HCT116 (cell line): ENCODE measurements around the gene POU2AF1. TPM values are rescaled to one million over a fixed set of nuclear protein-coding genes. Genes with fewer than 3 reads are reported as not detected.

Source experiments
- ATAC-seq: fragments of 200-7000 bp; cut with Tn5 transposase; 2 replicates; pipeline ENCODE4 v1.9.1; 2020; ENCODE audit warnings: mild to moderate bottlenecking, moderate library complexity
- BruUV-seq: library from RNA; stranded (reverse); fragments of 400-500 nt; replicated peaks from 2 replicates; lab custom pipeline; 2021; lab: Mats Ljungman, UMichigan
- CTCF ChIA-PET: fragments of 300-600 bp; sonication (Branson Sonifier 250); formaldehyde crosslinking; loops from one replicate; lab custom pipeline; 2021; ENCODE audit warnings: antibody characterized with exemption; lab: Charles Lee
- POLR2A ChIA-PET: fragments of 300-600, 350-600 bp; sonication (Branson Sonifier 250); formaldehyde crosslinking; loops from one replicate; lab custom pipeline; 2021; ENCODE audit warnings: antibody characterized with exemption; lab: Charles Lee
- RAD21 ChIA-PET, 2 experiments: fragments of 300-600 bp; sonication (Branson Sonifier 250); formaldehyde crosslinking; loops; one replicate each; lab custom pipeline; 2023; ENCODE audit warnings: low total read pairs in 2 of 2; ENCODE audit not compliant: uncharacterized antibody in 2 of 2, unreplicated experiment in 2 of 2, low non-redundant PET in 1 of 2; lab: Charles Lee
- DNase-seq: peaks from one replicate; pipeline ENCODE4 v3.0.0-alpha.2; 2010; ENCODE audit warnings: low read depth, low spot score
- H2AFZ ChIP-seq: fragments of 200-600 bp; shearing (Covaris generic), sonication (generic); 2 replicates; pipeline ENCODE4 v1.6.1; 2017; ENCODE audit warnings: low read depth, mixed run types, mixed read lengths, antibody characterized with exemption, low read length; ENCODE audit not compliant: poor library complexity, severe bottlenecking
- H3K27ac ChIP-seq: 2 replicates; pipeline ENCODE4 v1.5.1; 2012; ENCODE audit warnings: low read depth, low read length
- H3K27me3 ChIP-seq: fragments of 200-600 bp; sonication (generic); 2 replicates; pipeline ENCODE4 v1.6.1; 2016; ENCODE audit warnings: mixed run types, low read length, mixed read lengths; ENCODE audit not compliant: insufficient read depth
- H3K36me3 ChIP-seq, 2 experiments: fragments of 200-500 bp in 1 of 2; fragments of 200-600 bp in 1 of 2; sonication (Bioruptor generic) in 1 of 2; sonication (generic) in 1 of 2; 2 replicates each; pipeline versions ENCODE4 v1.5.1 to v1.6.1; 2014 to 2016; ENCODE audit warnings: low read length in 2 of 2, inconsistent platforms in 1 of 2, mixed read lengths in 1 of 2, mixed run types in 1 of 2; ENCODE audit not compliant: insufficient read depth in 2 of 2, control insufficient read depth in 1 of 2
- H3K4me1 ChIP-seq, 2 experiments: fragments of 200-600 bp in 1 of 2; sonication (generic) in 1 of 2; 2 replicates each; pipeline versions ENCODE4 v1.5.1 to v1.6.1; 2012 to 2017; ENCODE audit warnings: low read length in 2 of 2, inconsistent platforms in 1 of 2, mild to moderate bottlenecking in 1 of 2, mixed read lengths in 1 of 2, mixed run types in 1 of 2, moderate library complexity in 1 of 2; ENCODE audit not compliant: insufficient read depth in 2 of 2, control insufficient read depth in 1 of 2
- H3K4me2 ChIP-seq: fragments of 200-600 bp; sonication (generic); 2 replicates; pipeline ENCODE4 v1.6.1; 2017; ENCODE audit warnings: mixed run types, low read length, mixed read lengths
- H3K4me3 ChIP-seq, 2 experiments: fragments of 200-600 bp in 1 of 2; sonication (generic) in 1 of 2; replicated peaks in 1 of 2; 2 replicates each; pipeline ENCODE4 v1.5.1; 2011 to 2016; ENCODE audit warnings: low read length in 2 of 2, control low read depth in 1 of 2, low read depth in 1 of 2, mild to moderate bottlenecking in 1 of 2, mixed read lengths in 1 of 2, mixed run types in 1 of 2
- H3K79me2 ChIP-seq: fragments of 200-600 bp; sonication (generic); 2 replicates; pipeline ENCODE4 v1.6.1; 2017; ENCODE audit warnings: mild to moderate bottlenecking, mixed run types, low read length, moderate library complexity, mixed read lengths; ENCODE audit not compliant: insufficient read depth
- H3K9ac ChIP-seq: fragments of 200-600 bp; sonication (generic); 2 replicates; pipeline ENCODE4 v1.6.1; 2016; ENCODE audit warnings: low read length, mixed read lengths
- H3K9me2 ChIP-seq: fragments of 200-600 bp; sonication (generic), shearing (Covaris generic); 2 replicates; pipeline ENCODE4 v1.6.1; 2017; ENCODE audit warnings: mixed run types, mild to moderate bottlenecking, moderate library complexity; ENCODE audit not compliant: insufficient read depth
- H3K9me3 ChIP-seq, 2 experiments: fragments of 200-500 bp in 1 of 2; fragments of 200-600 bp in 1 of 2; sonication (Bioruptor generic) in 1 of 2; sonication (generic) in 1 of 2; 2 replicates each; pipeline ENCODE4 v1.6.1; 2014 to 2017; ENCODE audit warnings: low read length in 2 of 2, mixed read lengths in 2 of 2, inconsistent platforms in 1 of 2, low read depth in 1 of 2, mild to moderate bottlenecking in 1 of 2, mixed run types in 1 of 2, moderate library complexity in 1 of 2; ENCODE audit not compliant: control insufficient read depth in 1 of 2, insufficient read depth in 1 of 2
- H4K20me1 ChIP-seq: fragments of 200-600 bp; sonication (generic), shearing (Covaris generic); 2 replicates; pipeline ENCODE4 v1.6.1; 2017; ENCODE audit warnings: mixed run types, mild to moderate bottlenecking, moderate library complexity; ENCODE audit not compliant: insufficient read depth
- ELF1 ChIP-seq: IDR thresholded peaks from 2 replicates; pipeline ENCODE4 v1.6.1; 2012; ENCODE audit warnings: low read depth, borderline replicate concordance
- FOSL1 ChIP-seq: IDR thresholded peaks from 2 replicates; pipeline ENCODE4 v1.6.1; 2012; ENCODE audit warnings: low read depth
- POLR2A ChIP-seq: IDR thresholded peaks from 2 replicates; pipeline ENCODE4 v1.7.0; 2011; ENCODE audit warnings: borderline replicate concordance; ENCODE audit not compliant: insufficient read depth, insufficient read length; ENCODE audit errors: extremely low read depth
- SP1 ChIP-seq: IDR thresholded peaks from 2 replicates; pipeline ENCODE4 v1.6.1; 2012; ENCODE audit warnings: low read depth
- SRF ChIP-seq: IDR thresholded peaks from 2 replicates; pipeline ENCODE4 v1.6.1; 2012; ENCODE audit warnings: low read depth
- YY1 ChIP-seq: IDR thresholded peaks from 2 replicates; pipeline ENCODE4 v1.6.1; 2011; ENCODE audit warnings: low read length, low read depth, moderate library complexity, mild to moderate bottlenecking; ENCODE audit not compliant: insufficient replicate concordance; ENCODE audit errors: extremely low read depth
- intact Hi-C: fragments of 100-400 bp; cut with micrococcal nuclease; formaldehyde crosslinking; loops from 2 replicates; pipeline ENCODE4 v1.10.0; 2022
- total RNA-seq: library from RNA; stranded (reverse); gene quantifications from one replicate; pipeline ENCODE4 v1.2.1, GENCODE V29; 2021; ENCODE audit not compliant: unreplicated experiment

The POU2AF1 gene
- total RNA-seq, 1 experiment from 2014 or later = 0.17 TPM

DNA sequence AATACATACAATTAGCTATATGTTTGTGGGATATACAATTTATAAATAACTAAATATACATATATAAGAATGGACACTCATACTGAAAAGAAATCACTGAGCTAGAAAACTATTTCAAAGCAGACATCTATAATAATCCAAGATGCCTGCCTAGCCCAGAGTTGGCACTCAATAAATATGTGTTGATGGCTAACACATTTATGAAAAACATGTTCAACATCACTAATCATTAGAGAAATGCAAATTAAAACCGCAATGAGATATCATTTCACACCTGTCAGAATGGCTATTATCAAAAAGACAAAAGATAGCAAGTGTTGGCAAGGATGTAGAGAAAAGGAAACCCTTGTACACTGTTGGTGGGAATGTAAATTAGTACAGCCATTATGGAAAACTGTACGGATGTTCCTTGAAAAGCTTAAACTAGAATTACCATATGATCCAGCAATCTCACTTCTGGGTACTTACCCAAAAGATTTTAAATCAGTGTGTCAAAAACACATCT is 29.8 kb downstream of the POU2AF1 start:
- DNase-seq (no peak), ATAC-seq (no peak)
- Histone ChIP-seq H4K20me1 (no peaks in the 10 kb centered on the region), H3K27me3 (peaks cover 11% of the 10 kb centered on the region; the same call in 1 of the 2 replicates), H3K27ac (no peak overlapping the region), H3K4me2 (no peak overlapping the region), H2AFZ (no peak overlapping the region), H3K36me3 (no peaks in the 10 kb centered on the region), H3K4me1 (no peaks in the 10 kb centered on the region), H3K9ac (no peak overlapping the region), H3K4me3 (no peak overlapping the region), H3K79me2 (no peaks in the 10 kb centered on the region), H3K9me2 (no peaks in the 10 kb centered on the region), H3K9me3 (no peaks in the 10 kb centered on the region)
- intact Hi-C loops = no loop called here
- RAD21 ChIA-PET = no interaction called here
- no peak for TF ChIP-seq FOSL1
- TF ChIP-seq POLR2A = no peak
- no peak for TF ChIP-seq ELF1
- no peak for TF ChIP-seq YY1
- TF ChIP-seq SRF = no peak
- POLR2A ChIA-PET = no interaction called here
- BruUV-seq = no TSS peak
- CTCF ChIA-PET = no interaction called here

DNA sequence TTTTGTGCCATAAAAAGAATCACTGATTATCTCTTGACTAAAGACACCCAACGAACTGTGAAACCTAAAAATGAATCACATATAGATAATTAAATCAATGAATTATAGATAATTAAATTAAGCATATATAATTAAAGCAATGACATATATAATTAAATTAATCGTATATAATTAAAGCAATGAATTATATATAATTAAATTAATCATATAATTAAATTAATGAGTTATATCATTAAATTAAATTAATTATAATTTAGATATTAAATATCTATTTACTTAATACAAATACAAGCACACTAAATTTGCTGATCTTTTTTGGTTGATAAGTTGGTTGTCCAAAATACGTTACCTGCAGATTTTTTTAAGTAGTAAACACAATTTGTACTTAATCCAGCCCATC is 30.9 kb downstream of the POU2AF1 start:
- ChIA-PET CTCF (no interaction called here), POLR2A (no interaction called here), RAD21 (no interaction called here)
- Histone ChIP-seq H3K79me2 (no peaks in the 10 kb centered on the region), H3K4me1 (no peaks in the 10 kb centered on the region), H3K9ac (no peak overlapping the region), H3K36me3 (no peaks in the 10 kb centered on the region), H3K4me2 (no peak overlapping the region), H4K20me1 (no peaks in the 10 kb centered on the region), H3K9me3 (no peaks in the 10 kb centered on the region), H2AFZ (no peak overlapping the region), H3K27me3 (peaks cover 11% of the 10 kb centered on the region; the same call in 1 of the 2 replicates), H3K9me2 (no peaks in the 10 kb centered on the region), H3K4me3 (no peak overlapping the region), H3K27ac (no peak overlapping the region)
- no TSS peak for BruUV-seq
- intact Hi-C loops = no loop called here
- no peak for TF ChIP-seq SP1
- ATAC-seq = no peak
- no peak for DNase-seq
